Skeletal muscle tissue (tissue), 4 donors: ENCODE data around the gene CACNA1I. TPM values are rescaled to one million over a fixed set of nuclear protein-coding genes. Genes with fewer than 3 reads are reported as not detected.

Experiments
- H3K27ac ChIP-seq: one replicate; pipeline ENCODE4 v1.7.0; 2013; ENCODE audit warnings: mild to moderate bottlenecking, low read depth, low read length, inconsistent platforms
- H3K27me3 ChIP-seq, 3 donors: one replicate each; pipeline ENCODE4 v1.7.0; 2013; ENCODE audit warnings: low read length in 3 of 3; ENCODE audit not compliant: control insufficient read depth in 3 of 3, insufficient read depth in 3 of 3
- H3K36me3 ChIP-seq, 3 donors: one replicate each; pipeline ENCODE4 v1.7.0; 2013; ENCODE audit warnings: low read length in 3 of 3; ENCODE audit not compliant: control insufficient read depth in 3 of 3, insufficient read depth in 3 of 3
- H3K4me1 ChIP-seq, 3 donors: one replicate each; pipeline ENCODE4 v1.7.0; 2013; ENCODE audit warnings: low read length in 3 of 3, mild to moderate bottlenecking in 3 of 3; ENCODE audit not compliant: control insufficient read depth in 3 of 3, insufficient read depth in 3 of 3
- H3K4me3 ChIP-seq, 3 donors: one replicate each; pipeline ENCODE4 v1.7.0; 2013; ENCODE audit warnings: low read length in 3 of 3
- H3K9ac ChIP-seq, 3 donors: one replicate each; pipeline ENCODE4 v1.7.0; 2013; ENCODE audit warnings: low read length in 3 of 3, mild to moderate bottlenecking in 3 of 3, moderate library complexity in 2 of 3, low read depth in 1 of 3
- H3K9me3 ChIP-seq, 3 donors: one replicate each; pipeline ENCODE4 v1.7.0; 2013; ENCODE audit warnings: low read length in 3 of 3; ENCODE audit not compliant: control insufficient read depth in 3 of 3
- total RNA-seq: library from RNA; depleted of rRNA; stranded (reverse); fragments of >200 nt; gene quantifications from one replicate; pipeline ENCODE4 v1.2.3, GENCODE V29; 2014
- donor health status: Osteomylitis.

CACNA1I gene
- total RNA-seq, 1 donor from 2014 or later, result not detected

- Histone ChIP-seq H3K27ac (no peak overlapping the region), H3K9me3 (no peaks in the 10 kb centered on the region), H3K9ac (no peak overlapping the region), H3K4me3 (no peak overlapping the region), H3K4me1 (no peaks in the 10 kb centered on the region), H3K27me3 (peaks cover 48 to 57% (median 50%) of the 10 kb centered on the region in 3 donors), H3K36me3 (no peaks in the 10 kb centered on the region)
These were observed 84.5 kb downstream of the CACNA1I start for GRCh38 chr22:39655004-39655579.

GRCh38 chr22:39655831-39656230 is 85.3 kb downstream of the CACNA1I start:
- no peaks in the 10 kb centered on the region for H3K4me1 ChIP-seq
- H3K4me3 ChIP-seq, result no peak overlapping the region
- H3K27ac ChIP-seq, result no peak overlapping the region
- peaks cover 54 to 64% (median 58%) of the 10 kb centered on the region in 3 donors for H3K27me3 ChIP-seq
- no peak overlapping the region for H3K9ac ChIP-seq
- H3K9me3 ChIP-seq, result no peaks in the 10 kb centered on the region
- H3K36me3 ChIP-seq, result no peaks in the 10 kb centered on the region

- H3K4me1 ChIP-seq, result no peaks in the 10 kb centered on the region
- H3K36me3 ChIP-seq, result no peaks in the 10 kb centered on the region
- H3K27ac ChIP-seq, result no peak overlapping the region
- peaks cover 60 to 73% (median 67%) of the 10 kb centered on the region in 3 donors for H3K27me3 ChIP-seq
- no peaks in the 10 kb centered on the region for H3K9me3 ChIP-seq
- H3K4me3 ChIP-seq, result no peak overlapping the region
- H3K9ac ChIP-seq, result no peak overlapping the region
These were observed 86.2 kb downstream of the CACNA1I start for GRCh38 chr22:39656495-39657490.

DNA sequence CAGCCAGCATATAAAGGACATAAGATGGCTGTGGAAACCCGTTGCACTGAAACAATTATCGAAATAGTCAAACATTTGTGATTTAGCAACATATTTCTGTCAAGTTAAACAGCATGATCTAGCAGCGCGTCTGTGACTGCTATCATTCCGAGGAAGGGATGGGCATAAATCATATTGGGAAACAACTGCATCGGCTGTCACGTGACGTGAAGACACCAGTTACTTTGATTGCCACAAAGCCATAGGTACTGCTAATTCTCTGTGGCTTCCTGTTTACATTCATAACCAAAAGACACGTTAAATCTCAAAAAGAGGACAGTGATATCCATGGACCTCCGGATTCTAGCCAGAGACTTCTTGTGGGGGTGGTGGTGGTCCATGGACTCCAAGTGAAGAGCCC is 87.8 kb downstream of the CACNA1I start:
- Histone ChIP-seq H3K36me3 (no peaks in the 10 kb centered on the region), H3K9ac (no peak overlapping the region), H3K4me3 (no peak overlapping the region), H3K9me3 (no peaks in the 10 kb centered on the region), H3K27me3 (peaks cover 75 to 88% (median 83%) of the 10 kb centered on the region in 3 donors), H3K4me1 (no peaks in the 10 kb centered on the region), H3K27ac (no peak overlapping the region)

- Histone ChIP-seq H3K27ac (no peak overlapping the region), H3K9ac (no peak overlapping the region), H3K4me1 (no peaks in the 10 kb centered on the region), H3K36me3 (no peaks in the 10 kb centered on the region), H3K9me3 (no peaks in the 10 kb centered on the region), H3K4me3 (no peak overlapping the region), H3K27me3 (peaks cover 80 to 90% (median 89%) of the 10 kb centered on the region in 3 donors)
These were observed 88.4 kb downstream of the CACNA1I start for GRCh38 chr22:39658806-39659463.

DNA sequence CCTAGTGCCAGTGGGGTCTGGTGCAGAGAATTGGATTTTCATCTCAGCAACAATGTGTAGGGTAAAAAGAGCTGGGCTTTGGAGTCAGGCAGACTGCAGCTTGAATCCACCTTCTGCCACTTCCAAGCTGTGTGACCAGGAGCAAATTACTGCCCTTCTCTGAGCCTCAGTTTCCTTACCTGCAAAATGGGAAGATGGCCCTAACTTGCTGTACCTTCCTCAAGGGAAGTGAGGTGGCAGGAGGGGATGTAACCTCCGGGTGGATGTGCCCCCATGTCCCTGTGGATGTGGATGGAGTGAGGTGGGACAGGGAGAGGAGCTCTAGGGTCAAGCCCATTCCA is 90.9 kb downstream of the CACNA1I start:
- Histone ChIP-seq H3K9ac (no peak overlapping the region), H3K9me3 (no peaks in the 10 kb centered on the region), H3K36me3 (no peaks in the 10 kb centered on the region), H3K4me1 (peaks cover 0 to 3% (median 0%) of the 10 kb centered on the region in 3 donors), H3K4me3 (no peak overlapping the region), H3K27me3 (peaks cover 83 to 88% (median 86%) of the 10 kb centered on the region in 3 donors), H3K27ac (no peak overlapping the region)

DNA sequence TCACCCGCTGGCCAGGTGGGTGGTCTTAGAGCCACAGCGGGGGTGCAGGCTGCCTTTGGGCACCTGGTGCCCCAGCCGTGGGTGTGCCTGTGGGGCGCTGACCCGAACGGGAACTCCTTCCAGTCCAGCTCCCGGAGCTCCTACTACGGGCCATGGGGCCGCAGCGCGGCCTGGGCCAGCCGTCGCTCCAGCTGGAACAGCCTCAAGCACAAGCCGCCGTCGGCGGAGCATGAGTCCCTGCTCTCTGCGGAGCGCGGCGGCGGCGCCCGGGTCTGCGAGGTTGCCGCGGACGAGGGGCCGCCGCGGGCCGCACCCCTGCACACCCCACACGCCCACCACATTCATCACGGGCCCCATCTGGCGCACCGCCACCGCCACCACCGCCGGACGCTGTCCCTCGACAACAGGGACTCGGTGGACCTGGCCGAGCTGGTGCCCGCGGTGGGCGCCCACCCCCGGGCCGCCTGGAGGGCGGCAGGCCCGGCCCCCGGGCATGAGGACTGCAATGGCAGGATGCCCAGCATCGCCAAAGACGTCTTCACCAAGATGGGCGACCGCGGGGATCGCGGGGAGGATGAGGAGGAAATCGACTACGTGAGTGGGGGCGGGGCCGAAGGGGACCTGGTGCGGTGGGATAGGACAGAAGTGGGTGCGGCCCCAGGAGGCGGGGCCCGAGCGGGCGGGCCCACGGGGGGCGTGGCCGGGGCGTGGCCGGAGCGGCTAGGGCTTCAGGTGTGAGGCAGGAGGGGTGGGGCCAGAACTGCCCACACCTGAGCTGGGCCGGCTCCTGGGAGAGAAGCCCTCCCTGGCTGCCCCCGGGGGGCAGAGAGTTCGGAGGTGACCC is 91.5 kb downstream of the CACNA1I start:
- H3K9ac ChIP-seq, result no peak overlapping the region
- no peaks in the 10 kb centered on the region for H3K36me3 ChIP-seq
- no peaks in the 10 kb centered on the region for H3K9me3 ChIP-seq
- peaks cover 84 to 88% (median 84%) of the 10 kb centered on the region in 3 donors for H3K27me3 ChIP-seq
- H3K4me3 ChIP-seq, result no peak overlapping the region
- peaks cover 0 to 3% (median 0%) of the 10 kb centered on the region in 3 donors for H3K4me1 ChIP-seq
- no peak overlapping the region for H3K27ac ChIP-seq

DNA sequence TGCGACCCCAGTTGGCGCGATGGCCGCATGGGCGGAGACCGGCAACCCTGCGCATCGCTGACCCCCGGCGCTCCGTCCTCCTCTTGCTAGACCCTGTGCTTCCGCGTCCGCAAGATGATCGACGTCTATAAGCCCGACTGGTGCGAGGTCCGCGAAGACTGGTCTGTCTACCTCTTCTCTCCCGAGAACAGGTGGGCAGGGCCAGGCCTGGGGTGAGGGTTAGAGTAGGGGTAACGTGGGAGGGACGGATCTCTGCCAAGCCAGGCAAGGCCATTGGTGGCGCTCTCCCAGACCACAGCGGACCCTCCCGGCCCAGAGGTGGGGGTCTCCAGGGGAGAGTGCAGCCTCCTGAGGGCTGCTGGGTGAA is 92.1 kb downstream of the CACNA1I start:
- H3K27me3 ChIP-seq, result peaks cover 80 to 82% (median 81%) of the 10 kb centered on the region in 3 donors
- no peak overlapping the region for H3K4me3 ChIP-seq
- H3K36me3 ChIP-seq, result no peaks in the 10 kb centered on the region
- H3K9me3 ChIP-seq, result no peaks in the 10 kb centered on the region
- peaks cover 0 to 3% (median 0%) of the 10 kb centered on the region in 3 donors for H3K4me1 ChIP-seq
- no peak overlapping the region for H3K27ac ChIP-seq
- no peak overlapping the region for H3K9ac ChIP-seq

DNA sequence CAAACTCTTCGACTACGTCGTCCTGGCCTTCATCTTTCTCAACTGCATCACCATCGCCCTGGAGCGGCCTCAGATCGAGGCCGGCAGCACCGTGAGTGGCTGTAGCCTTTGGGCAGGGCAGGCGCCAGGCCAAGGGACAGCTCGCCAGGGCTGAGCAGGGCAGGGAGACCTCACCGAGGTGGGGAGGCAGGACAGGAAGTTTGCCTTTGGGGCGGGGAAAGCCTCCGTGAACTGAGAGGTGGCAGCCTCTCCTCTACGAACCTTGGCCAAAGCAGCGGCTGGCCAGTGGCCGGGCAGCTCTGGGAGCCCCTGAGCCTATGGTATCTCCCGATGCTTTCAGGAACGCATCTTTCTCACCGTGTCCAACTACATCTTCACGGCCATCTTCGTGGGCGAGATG is 93.2 kb downstream of the CACNA1I start:
- H3K9ac ChIP-seq, result no peak overlapping the region
- H3K4me3 ChIP-seq, result no peak overlapping the region
- no peak overlapping the region for H3K27ac ChIP-seq
- no peaks in the 10 kb centered on the region for H3K9me3 ChIP-seq
- peaks cover 72 to 79% (median 73%) of the 10 kb centered on the region in 3 donors for H3K27me3 ChIP-seq
- no peaks in the 10 kb centered on the region for H3K36me3 ChIP-seq
- peaks cover 0 to 3% (median 0%) of the 10 kb centered on the region in 3 donors for H3K4me1 ChIP-seq
